ENCODE measurements around the gene ZNF619.

Gene ZNF619

DNA sequence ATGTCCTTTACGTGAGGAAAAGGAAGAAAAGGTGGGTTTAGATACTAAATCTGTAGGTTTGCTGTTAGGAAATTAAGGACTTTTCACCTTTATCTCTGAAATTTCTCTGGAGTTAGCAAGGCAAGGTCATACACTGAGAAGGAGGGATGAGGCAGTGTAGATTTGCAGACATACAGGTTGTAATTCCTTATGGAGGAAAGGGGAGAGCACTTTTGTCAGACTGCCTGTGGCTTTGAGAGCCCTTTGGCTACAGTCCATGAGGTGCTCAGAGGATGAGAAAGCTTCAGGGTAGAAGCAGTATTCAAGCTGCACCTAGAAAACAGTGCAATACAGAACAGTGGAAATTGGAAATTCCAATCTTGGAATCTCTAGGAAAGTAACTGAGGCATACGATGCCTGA lies 11.5 kb upstream of the ZNF619 start:
- no peak for DNase-seq

GRCh38 chr3:40468018-40468417 lies 8.9 kb upstream of the ZNF619 start:
- no peak for DNase-seq

- no peak for DNase-seq
Measured at GRCh38 chr3:40470701-40471100, 6.2 kb upstream of the ZNF619 start.

DNA sequence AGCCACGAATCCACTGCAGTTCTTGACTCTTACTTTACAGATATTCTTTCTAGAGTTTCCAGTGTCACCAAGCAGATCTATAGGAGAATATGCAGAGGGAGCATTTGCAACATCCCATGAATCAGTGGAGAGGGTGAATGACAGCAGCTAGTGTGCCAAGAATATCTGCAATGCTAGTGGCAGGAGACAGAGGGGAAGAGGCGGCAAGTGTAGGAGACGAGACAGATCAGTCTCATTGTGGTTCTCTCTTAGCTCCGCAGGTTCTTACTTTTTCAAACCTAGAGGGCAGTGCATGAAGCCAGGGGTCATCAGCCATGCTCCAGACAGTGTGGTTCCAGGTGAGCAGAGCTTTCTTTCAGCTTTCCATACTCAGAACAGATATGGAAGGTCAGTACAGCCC lies 744 bp downstream of the ZNF619 start:
- no peak for DNase-seq

- no peak for DNase-seq
Measured at GRCh38 chr3:40487172-40487571, 10.2 kb downstream of the ZNF619 start.

GRCh38 chr3:40490916-40491315 lies 14.0 kb downstream of the ZNF619 start:
- no peak for DNase-seq

DNA sequence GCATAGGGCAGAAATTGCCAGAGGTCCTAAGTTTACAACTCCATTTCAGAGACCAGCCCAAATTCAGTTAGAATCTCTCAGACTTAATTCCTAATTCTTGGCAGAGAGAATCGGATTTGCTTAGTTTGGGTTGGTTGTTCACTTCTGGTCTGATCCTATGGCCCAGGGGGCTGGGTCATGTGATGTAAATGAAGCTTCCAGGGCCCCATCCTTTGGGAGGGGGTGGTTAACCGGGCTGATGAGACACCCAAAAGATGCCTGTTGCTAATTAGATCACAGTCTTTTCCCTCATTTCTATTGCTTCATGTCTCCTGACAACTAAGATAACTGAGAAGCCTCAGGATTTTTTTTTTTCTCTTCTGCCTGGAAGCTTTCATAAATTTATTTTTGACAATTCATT lies 17.8 kb downstream of the ZNF619 start:
- DNase-seq: no peak

DNA sequence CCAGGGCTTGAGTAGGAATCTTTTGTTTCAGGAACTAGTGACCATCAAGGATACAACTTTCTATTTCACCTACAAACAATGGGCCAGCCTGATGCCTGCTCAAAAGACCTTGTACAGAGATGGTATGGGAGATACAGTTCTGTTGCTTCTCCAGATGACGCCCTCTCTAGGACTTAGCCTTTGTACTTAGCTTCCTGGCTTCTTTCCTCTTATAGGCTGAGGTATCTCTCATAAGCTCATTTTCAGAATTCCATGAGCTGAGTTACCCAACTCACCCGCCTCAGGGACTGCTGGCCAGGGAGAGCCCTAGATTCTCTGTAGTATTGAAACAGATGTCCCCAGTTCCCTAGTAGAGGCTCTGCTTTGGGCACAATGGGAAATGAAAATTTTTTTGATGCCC lies 20.4 kb downstream of the ZNF619 start:
- DNase-seq: no peak

- DNase-seq: no peak
Measured at GRCh38 chr3:40499952-40500351, 23.0 kb downstream of the ZNF619 start.

- no peak for DNase-seq
Measured at GRCh38 chr3:40502034-40502433, 25.1 kb downstream of the ZNF619 start.

DNA sequence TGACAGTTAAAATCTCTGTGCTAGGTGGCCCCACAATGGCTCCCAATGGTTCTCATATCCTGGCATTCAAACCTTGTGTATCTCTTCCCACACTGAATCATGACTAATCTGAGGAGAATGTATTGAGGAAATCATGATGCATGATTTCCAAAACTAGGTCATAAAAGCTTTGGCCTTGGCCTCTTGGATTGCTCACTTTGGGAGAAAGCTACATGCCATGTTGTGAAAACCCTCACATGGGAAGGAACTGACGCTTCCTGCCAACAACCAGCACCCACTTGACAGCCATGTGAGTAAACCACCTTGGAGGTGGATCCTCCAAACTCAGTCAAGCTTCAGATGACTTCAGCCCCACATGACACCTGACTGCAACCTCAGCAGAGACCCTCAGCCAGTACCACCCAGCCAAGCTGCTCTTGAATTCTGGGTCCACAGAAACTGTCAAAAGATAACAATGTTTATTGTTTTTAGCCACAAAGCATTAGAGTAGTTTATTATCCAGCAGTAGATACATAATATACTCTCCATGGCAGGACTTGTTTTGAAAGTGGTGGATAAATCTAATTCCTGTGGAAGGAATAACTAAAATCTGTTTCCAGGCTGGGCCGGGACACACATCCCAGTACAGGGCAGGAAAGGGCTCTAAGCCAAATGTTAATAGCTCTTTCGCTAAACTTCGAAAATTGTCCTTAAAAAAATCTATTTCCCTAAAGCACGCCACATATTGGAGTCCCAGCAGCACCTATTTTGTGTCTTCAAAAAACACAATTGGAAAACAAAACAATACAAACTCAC lies 27.9 kb downstream of the ZNF619 start:
- no peak for DNase-seq

DNA sequence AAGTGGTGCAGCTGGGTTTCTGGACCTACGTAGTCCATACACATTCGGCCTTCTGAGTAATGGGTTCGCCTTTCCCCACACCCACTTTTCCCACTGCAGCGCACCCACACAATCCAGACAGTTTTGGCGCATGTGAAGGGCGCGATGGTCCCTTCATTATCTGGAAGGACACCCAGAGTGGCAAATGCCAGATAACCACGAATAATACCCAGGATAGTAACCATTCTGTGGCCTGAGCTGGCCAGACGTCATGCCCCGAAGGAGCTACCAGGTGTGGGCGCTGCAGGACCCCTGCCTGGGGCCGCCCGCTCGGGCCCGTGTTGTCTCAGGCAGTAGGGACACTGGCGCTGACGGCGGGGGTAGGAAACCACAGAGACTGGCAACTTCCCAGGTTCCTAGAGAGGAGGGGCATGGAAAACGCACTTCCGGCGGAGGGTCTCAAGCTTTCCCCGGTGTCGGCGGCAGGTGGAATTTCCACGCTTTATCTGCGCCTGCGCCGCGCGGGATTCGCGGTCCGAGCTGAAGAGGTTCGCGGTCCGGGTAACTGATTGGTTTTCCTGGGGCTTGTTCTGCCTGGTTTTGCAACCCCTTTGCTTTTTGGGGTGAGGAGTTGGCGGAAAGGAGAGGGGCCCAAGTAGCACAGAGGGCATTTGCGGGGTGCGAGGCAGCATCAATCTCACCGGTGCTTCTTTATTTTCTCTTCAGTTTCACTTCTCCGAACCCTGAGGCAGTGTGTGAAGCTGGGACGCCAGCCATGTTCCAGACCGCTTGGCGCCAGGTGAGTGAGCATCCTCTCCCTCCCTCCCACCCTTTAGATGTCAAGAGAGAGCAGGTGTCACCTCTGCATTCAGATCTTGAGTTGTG lies 28.9 kb downstream of the ZNF619 start, which contains the start of gene ZNF620:
TSS of gene ZNF620 (plus strand) at position 441 of the 864 bp plus-strand sequence. CDS start at position 755, 314 bp downstream.
- peak; percentile 92 to 96 for DNase-seq

DNA sequence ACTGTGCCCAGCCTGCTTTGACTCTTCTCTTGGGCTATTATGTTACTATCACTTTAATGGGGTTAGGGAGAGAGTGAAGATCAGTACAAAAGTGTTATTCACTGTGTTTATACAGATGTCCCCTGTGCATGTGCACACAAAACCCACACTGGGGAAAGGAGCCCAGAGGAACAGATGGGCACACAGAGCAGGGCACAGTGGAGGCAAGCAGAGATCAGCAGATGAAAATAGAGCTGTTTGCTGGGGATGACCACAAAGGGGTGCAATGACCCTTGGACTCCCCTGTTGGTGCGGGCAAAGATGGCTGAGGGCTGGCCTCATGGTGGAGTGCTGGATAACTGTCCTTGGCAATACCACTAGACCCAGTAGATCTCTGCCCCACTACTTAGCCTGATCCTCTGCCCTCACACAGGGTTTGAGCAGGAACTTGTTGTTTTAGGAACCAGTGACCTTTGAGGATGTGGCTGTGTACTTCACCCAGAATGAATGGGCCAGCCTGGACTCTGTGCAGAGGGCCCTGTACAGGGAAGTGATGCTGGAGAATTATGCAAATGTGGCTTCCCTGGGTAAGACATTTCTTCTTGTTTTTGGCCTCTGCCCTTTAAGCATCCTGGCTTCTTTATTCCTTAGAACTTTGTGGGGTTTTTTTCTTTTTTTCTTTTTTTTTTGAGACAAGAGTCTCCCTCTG lies 34.3 kb downstream of the ZNF619 start:
- no peak for DNase-seq

GRCh38 chr3:40516201-40516600 lies 39.3 kb downstream of the ZNF619 start:
- DNase-seq: no peak

- DNase-seq: no peak
Measured at GRCh38 chr3:40518067-40518466, 41.1 kb downstream of the ZNF619 start.

DNA sequence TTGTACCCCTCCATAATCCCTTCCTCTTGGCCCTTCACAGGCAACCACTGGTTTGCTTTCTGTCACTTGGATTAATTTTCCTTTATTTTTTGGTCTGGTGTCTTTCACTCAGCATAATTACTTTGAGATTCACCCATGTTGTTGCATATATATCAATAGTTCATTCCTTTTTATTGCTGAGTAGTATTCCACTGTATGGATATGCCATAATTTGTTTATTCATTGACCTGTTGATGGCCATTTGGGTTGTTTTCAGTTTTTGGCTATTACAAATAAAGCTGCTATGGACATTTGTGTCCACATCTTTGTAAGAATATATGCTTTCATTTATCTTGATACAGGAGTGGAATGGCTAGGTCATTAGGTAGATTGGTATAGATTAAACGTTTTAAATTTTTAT lies 41.9 kb downstream of the ZNF619 start:
- no peak for DNase-seq

DNA sequence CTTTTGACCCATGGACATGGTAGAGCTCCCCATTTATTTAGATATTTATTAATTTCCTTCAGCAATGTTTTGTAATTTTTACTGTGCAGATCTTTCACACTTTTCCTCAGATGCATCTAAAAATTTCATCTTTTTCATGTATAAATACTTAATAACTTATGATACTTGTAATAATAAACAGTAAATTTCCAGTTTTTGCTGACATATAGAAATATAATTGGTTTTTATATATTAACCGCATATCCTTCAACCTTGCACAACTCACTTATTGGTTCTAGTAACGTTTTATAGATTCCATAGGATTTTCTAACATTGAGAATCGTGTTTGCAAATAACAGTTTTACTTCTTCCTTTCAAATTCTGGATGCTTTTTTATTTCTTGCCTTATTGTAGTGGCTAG lies 44.3 kb downstream of the ZNF619 start:
- DNase-seq: no peak

- DNase-seq: peak in 1 of 2 experiments; percentile 17
Measured at GRCh38 chr3:40523781-40524180, 46.9 kb downstream of the ZNF619 start.

- peak; percentile 31 to 68 for DNase-seq
Measured at GRCh38 chr3:40524222-40524567, 47.3 kb downstream of the ZNF619 start.

DNA sequence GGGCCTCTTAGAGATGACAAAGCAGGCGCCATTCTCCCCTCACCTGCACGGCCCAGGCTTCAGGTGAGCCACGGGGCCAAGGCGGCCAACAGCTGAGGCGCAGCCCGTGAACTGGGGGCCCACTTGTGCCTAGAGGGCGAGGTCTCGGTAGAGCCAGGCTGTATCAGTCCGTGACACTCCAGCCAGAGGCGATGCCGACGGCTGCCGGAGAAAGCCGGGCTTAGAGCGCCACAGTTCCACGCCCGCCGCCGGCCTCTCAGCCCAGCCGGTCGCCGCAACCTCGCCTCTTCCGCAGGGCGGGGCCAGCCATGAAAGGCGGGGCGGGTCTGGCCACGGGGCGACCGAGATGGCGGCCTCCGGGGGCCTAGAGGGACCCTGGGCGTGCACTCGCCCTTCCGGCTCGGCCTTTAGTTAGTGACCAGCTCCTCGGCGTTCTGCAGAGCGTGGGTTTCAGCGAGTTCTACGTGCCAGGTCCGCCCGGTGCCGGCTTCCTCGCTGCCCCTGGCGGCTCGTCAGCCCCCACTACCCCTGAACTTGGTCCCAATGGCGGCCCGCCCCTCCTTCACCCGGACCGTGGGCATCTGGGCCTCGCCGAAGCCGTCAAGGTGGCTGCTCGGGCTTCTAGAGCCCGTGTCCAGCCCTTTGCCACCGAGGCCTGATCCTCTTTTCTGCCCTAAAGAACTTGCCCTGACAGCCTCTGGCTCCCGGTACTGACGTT lies 47.8 kb downstream of the ZNF619 start, which contains the start of gene ZNF621:
TSS of gene ZNF621 (plus strand) at position 393 of the 718 bp plus-strand sequence. CDS start 881 bp downstream, outside the sequence.
- peak; percentile 31 to 91 for DNase-seq

- no peak for DNase-seq
Measured at GRCh38 chr3:40528426-40528825, 51.5 kb downstream of the ZNF619 start.

DNA sequence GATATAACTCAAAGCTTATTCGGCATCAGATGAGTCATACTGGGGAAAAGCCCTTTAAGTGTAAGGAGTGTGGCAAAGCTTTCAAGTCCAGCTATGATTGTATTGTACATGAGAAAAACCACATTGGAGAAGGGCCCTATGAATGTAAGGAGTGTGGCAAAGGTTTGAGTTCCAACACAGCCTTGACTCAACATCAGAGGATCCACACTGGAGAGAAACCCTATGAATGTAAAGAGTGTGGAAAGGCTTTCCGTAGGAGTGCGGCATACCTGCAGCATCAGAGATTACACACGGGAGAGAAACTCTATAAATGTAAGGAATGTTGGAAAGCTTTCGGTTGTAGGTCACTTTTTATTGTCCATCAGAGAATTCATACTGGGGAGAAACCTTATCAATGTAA lies 55.3 kb downstream of the ZNF619 start:
- DNase-seq: no peak

DNA sequence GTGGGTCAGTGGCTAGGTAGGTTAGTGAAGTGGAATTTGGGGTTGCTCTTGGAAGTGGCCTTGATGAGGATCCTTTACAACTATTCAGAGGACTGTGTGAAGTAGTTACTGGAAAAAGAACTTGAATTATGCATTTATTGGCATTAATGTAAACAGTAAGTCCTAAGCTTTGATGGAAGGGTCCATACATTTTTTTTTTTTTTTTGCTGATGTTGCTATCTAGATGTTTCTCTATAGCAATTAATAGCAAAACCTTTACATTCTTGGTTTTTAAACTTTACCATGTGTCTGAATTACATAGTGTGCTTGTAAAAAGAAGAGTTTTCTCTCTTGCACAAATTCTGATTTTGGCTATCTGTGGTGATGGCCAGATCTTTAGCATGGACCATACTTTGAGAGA lies 57.4 kb downstream of the ZNF619 start:
- DNase-seq: no peak

Measured in NCI-H526 (cell line).